ENCODE measurements around the gene GLYAT. TPM values are rescaled to one million over a fixed set of nuclear protein-coding genes. Genes with fewer than 3 reads are reported as not detected.

GLYAT gene
- total and polyA plus RNA-seq, 2 of the 8 experiments (the other 6 are each of a cell fraction or from before 2014, with no cell fraction given), result not detected

DNA sequence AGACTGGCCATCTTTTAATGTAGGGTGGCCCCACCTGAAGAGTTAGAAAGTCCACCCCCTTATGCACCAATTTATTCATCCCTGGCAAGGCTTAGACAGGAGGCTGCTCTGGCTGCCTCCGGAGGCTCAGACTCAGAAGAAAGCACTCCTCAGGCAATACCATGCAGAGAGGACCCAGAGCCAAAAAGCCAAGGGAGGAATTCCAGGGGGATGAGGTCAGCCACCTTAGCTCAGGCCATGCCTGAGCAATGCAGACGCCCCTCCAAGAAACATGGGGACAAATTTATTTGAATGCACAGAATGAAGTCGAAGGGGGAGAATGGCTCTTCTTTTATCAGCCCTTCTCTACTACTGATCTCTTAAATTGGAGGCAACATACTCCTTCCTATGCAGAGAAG is 39.7 kb upstream of the GLYAT start (continued):
- TF ChIP-seq NRF1 (IDR thresholded peaks at IDR 0.05; ENCODE audit: low read depth, low read length) (no peak), FOSL1 (IDR thresholded peaks at IDR 0.05; ENCODE audit: insufficient read depth, low read depth, low read length) (no peak), CBX8 (IDR thresholded peaks at IDR 0.05; ENCODE audit: borderline replicate concordance, low read depth, low read length) (no peak), E2F6 (IDR thresholded peaks at IDR 0.05) (no peak), TAF1 (IDR thresholded peaks at IDR 0.05; ENCODE audit: low read depth, low read length) (no peak), CBX5 (IDR thresholded peaks at IDR 0.05; ENCODE audit: low read depth, low read length) (no peak), TBP (IDR thresholded peaks at IDR 0.05; ENCODE audit: low read depth, low read length) (no peak)
- TF ChIP-seq, protein P1, sequence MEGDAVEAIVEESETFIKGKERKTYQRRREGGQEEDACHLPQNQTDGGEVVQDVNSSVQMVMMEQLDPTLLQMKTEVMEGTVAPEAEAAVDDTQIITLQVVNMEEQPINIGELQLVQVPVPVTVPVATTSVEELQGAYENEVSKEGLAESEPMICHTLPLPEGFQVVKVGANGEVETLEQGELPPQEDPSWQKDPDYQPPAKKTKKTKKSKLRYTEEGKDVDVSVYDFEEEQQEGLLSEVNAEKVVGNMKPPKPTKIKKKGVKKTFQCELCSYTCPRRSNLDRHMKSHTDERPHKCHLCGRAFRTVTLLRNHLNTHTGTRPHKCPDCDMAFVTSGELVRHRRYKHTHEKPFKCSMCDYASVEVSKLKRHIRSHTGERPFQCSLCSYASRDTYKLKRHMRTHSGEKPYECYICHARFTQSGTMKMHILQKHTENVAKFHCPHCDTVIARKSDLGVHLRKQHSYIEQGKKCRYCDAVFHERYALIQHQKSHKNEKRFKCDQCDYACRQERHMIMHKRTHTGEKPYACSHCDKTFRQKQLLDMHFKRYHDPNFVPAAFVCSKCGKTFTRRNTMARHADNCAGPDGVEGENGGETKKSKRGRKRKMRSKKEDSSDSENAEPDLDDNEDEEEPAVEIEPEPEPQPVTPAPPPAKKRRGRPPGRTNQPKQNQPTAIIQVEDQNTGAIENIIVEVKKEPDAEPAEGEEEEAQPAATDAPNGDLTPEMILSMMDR (IDR thresholded peaks at IDR 0.05; ENCODE audit: control extremely low read depth in 1 of 3, insufficient read depth in 1 of 3, low read depth in 1 of 3, low read length in 3 of 3), result no peak

Measured in H1 (cell line).